SK-N-DZ (cell line): ENCODE results near the gene RNF130.
"Not testable (repeated sequence)": the region's sequence is repeated elsewhere in the genome, so short reads cannot be mapped to it uniquely, and the experiment has no call there.

Experiments
- DNase-seq: peaks from one replicate; pipeline ENCODE4 v3.0.0-alpha.2; 2015; ENCODE audit warnings: low spot score

RNF130 gene

DNA sequence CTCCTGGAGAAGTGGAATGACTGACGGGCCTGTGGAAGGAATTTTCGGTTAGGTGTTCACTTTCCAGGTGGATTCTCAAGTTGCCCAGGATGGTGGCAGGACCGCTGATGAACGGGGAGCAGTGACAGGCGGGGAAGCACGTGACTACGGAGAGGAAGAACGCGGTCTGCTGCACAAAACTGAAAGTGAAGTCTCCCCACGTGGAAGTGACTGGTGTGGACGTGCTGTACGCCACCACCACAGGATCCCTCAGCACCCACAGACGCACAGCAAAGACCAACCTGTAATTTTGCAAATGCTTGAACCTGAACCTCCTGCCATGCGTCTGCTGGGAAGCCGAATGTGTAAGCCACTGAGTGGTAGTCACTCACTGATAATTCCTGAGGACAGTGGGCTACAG is 51.4 kb downstream of the RNF130 start:
- DNase-seq: no peak

DNA sequence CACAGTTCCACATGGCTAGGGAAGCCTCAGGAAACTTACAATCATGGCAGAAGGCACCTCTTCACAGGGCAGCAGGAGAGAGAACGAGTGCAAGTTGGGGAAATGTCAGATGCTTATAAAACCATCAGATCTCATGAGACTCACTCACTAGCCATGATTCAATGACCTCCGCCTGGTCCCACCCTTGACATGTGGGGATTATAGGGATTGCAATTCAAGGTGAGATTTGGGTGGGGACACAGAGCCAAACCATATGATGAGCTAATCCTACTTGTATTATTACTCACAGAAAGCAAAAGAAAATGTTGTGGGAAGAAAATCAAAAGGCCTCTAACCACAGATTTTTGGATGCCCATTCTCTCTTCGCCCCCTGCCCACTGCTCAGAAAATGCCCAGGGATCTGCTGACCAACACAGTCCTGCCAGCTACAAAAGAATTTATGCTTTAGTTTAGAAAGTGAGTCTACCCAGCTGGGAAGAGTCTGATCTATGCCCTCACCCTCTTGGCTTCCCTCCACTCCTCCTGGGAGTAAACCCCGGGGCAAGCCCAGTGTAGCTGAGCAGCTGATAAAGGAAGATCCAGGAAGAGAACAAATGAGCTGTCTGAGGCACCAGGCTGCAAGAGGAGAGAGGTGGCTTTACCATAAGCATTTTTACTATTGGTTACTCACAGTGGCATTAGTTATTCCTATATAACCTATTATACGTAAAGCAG is 53.1 kb downstream of the RNF130 start:
- DNase-seq: no peak

DNA sequence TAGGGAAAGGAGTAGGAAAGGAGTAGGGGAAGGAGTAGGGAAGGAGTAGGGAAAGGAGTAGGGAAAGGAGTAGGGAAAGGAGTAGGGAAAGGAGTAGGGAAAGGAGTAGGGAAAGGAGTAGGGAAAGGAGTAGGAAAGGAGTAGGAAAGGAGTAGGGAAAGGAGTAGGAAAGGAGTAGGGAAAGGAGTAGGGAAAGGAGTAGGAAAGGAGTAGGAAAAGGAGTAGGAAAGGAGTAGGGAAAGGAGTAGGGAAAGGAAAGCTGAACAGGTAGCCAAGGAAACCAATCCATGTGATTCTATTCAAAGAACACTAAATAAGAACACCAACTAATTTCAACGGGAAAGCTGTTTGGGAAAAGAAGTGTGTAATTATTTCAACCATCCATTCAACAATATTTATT is 56.0 kb downstream of the RNF130 start:
- not testable (repeated sequence) for DNase-seq

DNA sequence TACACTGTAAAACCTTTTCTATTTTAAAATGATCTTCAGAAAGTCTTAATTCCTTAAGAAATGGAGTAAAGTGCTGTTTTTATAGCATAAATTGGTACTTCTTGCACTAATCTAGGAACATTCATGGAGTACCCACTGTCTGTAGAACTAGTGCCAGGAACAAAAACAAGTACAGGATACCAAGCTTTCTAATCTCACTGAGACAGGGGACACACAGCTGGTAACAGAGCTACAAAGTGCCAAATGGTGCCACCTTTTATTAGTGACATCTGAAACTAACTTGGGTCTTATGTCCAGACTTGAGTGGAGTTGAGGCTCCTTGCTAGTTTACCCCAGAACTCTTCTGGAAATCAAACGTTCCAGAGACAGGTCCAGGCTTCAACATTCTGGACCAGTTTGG is 57.9 kb downstream of the RNF130 start:
- no peak for DNase-seq

DNA sequence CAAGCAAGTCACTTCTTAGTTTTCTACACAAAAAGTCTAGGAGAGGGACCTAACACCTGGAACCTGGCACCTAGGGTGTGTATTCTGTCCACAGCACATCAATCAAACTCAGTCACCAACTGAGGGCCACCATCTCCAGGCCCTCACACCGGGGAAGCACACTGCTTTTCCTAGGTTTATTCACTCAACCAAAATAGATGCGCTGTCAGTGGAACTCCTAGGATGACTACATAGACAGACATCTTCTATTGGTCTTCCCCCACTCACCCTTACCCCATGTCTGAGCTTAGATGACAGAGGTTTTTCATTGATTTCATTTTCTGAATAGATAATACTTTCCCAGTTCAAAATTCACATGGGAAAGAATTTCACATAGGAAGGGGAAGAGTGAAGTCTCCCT is 59.2 kb downstream of the RNF130 start:
- no peak for DNase-seq

DNA sequence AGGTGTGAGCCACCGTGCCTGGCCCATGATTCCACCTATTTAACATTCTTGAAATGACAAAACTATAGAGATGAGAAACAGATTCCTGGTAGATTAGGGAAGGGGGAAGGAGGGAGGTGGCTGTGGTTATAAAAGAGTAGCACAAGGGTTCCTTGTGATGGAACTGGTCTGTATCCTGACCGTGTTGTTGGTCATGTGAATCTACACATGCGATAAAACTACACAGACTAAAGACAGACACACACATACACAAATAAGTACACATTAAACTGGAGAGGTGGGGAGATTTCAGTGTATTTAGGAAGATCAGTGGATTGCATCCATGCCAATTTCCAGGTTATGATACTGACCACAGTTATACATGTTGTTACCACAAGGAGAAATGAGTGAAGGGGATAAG is 60.9 kb downstream of the RNF130 start:
- DNase-seq: no peak

DNA sequence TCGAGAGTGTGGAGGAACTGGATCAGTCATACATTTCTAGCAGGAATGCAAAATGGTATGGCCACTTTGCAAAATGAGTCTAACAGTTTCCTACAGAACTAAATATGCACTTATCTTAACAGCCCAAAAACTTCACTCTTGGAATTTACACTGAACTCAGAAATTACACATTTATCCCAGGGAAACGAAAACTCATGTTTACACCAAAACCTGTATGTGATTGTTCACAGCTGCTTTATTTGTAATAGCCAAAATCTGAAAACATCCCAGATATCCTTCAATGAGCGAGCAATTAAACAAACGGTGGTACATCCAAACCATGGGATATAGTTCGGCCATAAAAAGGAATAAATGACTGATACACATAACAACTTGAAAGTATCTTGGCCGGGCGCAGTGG is 62.0 kb downstream of the RNF130 start:
- no peak for DNase-seq

DNA sequence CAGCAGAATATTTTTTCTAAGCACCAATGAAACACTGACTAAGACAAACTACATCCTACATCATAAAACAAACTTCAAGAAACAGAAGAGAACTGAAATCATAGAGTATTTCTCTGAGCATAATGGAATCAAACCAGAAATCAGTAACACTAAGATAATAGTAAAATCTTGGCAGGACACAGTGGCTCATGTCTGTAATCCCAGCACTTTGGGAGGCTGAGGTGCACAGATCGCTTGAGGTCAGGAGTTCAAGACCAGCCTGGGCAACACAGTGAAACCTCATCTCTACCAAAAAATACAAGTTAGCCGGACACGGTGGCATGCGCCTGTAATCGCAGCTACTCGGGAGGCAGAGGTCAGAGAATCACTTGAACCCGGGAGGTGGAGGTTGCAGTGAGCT is 63.1 kb downstream of the RNF130 start:
- DNase-seq: no peak

DNA sequence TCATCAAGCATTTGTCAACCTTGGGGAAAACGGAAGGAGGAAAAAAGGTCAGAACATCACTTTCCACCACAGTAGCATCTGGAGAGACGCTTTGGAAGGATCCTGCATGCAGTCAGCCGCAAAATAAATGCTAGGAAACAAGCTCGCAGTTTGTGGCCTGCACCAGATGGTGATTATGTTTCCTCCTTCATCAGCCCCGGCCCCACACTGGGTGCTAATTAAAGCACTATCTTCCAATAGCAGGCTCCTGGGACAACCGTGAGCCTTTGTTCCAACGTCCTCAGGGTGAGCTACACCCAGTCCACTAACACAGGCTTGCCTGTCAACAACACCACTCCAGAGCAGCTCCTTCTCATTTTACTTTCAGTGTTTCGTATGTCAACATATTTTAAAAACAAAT is 64.0 kb downstream of the RNF130 start:
- DNase-seq: no peak

DNA sequence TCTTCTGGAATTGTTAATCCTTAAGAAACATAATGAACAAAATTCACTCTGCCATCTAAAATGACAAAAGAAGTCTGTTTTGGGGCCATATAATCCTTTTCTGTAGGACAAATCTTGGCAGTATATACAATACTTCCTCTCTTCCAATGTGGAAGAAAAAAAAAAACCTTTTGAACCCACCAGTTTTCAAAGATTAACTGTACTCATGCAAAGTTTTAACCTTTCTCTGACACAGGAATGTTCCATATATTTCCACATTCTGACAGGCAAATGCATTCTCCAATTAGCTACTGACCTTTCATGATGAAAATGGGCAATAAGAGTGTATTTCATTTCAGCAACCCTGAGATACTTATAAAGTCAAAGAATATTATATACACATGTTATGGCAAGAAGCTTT is 65.4 kb downstream of the RNF130 start:
- no peak for DNase-seq

DNA sequence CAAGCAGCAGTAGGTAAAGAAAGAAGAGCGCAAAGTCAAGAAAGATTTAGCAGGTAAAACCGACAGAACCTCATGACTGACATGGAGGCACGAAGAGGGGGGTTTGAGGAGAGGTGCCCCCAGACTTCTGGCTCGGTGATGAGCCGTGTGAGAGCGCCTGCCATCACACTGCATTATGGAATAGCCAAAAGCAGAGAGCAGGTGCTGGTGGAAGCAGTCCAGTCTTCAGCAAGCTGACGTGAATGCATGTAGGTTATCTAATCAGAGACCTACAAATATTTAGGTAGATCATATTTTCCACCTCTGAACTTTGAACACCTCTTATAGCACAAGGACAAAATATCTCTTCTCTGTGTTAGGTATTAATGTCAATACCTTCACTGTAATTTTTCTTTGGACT is 68.4 kb downstream of the RNF130 start:
- no peak for DNase-seq

DNA sequence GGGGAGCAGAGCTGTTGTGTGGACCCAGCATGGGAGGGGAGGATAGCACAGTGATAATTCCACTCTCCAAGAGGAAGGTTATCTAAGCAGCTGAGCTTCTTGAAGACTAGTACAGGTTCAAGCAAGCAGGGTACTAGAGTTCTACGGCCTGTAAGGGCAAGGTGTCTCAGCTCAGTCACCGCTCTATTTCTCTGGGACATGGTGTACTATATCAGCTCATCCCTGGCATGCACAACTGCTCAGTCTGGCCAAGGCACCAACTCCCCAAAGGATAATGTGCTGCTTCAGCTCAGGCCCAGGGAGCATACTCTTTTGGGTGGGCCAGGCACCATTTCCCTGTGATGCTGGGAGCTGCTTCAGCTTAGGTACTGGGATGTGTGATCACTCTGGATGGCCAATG is 69.8 kb downstream of the RNF130 start:
- DNase-seq: no peak

DNA sequence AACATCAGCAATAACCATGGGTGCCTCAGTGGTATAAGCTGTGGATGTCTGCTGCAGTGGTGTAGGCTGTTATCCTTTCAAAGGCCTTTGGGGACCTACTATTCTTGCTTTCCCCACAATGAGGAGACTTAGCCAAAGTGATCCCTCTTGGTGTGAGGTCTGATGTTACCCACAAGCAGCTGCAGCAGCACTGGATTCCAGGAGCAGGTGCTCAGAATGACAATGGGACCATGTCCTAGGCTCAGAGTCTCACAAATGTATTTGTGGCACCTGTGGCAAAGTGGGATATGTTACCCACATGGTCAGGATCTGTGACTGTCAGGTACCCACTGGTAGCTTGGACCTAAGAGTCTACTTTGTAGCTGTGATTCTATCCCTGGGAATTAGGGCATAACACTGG is 70.4 kb downstream of the RNF130 start:
- no peak for DNase-seq

DNA sequence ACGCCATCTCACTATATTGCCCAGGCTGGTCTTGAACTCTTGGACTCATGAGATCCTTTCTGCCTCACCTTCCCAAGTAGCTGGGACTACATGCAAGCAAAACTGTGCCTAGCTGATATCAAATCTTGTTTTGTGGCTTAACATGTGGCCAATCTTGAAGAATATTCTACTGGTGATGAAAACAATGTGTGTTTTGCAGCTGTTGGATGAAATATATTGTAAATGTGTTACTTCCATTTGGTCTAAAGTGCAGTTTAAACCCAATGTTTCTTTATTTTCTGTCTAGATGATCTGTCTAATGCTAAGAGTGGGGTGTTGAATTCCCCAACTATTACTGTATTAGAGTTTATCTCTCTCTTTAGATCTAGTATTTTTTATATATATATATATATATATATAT is 73.1 kb downstream of the RNF130 start:
- DNase-seq: no peak

DNA sequence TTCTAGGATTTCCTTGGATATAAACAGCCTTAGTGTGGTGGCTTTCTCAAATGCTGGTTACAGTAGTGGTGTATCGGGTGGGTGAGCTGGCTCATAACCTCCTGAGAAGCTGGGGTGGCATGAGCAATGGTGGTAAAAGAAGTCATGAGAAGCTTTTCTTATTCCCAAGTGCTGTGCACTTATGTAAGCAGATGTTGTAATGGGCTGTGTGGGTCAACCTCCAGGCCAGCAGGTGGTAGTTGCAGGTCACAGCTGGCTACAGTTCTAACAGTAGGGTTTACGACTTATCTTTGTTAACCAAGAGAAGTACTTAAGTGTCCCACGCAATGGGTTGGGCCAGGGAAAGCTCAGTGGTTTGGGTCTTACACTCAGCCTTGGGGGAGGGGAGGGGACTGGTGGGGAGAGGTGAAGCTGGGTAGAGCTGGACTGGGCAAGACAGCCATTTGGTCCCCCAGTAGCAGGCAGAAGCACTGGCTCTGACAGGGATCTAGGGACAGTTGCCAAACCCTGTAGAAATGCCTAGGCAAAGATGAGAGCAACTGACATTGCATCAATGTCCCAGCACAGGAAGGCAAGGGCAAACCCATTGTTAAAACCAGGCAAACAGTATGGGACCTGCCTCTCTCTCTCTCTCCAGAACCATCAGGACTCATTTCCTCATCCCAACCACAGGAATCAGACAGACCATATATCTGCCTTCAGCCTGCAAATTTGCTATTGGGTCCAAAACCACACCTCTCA is 76.8 kb downstream of the RNF130 start:
- DNase-seq: no peak

DNA sequence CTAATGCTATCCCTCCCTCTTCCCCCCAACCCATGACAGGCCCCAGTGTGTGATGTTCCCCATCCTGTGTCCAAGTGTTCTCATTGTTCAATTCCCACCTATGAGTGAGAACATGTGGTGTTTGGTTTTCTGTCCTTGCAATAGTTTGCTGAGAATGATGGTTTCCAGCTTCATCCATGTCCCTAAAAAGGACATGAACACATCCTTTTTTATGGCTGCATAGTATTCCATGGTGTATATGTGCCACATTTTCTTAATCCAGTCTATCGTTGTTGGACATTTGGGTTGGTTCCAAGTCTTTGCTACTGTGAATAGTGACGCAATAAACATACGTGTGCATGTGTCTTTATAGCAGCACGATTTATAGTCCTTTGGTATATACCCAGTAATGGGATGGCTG is 78.7 kb downstream of the RNF130 start:
- DNase-seq: not testable (repeated sequence)

DNA sequence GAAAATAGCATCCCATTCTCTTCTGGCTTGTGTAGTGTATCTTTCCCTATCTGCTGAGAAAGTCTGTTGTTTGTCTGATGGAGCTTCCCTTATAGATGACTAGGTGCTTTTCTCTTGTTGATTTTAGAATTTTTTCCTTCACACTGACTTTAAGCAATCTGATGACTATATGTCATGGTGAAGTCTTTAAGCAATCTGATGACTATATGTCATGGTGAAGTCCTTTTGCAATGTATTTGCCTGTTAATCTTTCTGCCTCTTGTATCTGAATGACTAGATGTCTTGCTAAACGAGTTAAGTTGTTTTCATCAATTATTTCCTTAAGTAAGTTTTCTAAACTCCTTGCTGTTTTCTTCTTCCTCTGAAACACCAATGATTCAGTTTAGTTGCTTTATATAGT is 80.5 kb downstream of the RNF130 start:
- DNase-seq: no peak

DNA sequence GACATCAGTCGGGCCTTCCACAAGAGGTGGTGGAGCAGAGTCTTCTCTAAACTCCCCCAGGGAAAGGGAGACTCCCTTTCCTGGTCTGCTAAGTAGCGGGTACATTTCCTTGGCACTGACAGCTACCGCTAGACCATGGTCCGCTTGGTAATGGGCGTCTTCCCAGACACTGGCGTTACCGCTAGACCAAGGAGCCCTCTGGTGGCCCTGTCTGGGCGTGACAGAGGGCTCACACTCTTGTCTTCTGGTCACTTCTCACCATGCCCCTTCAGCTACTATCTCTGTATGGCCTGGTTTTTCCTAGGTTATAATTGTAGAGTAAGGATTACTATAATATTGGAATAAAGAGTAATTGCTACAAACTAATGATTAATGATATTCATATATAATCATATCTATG is 81.0 kb downstream of the RNF130 start:
- not testable (repeated sequence) for DNase-seq

DNA sequence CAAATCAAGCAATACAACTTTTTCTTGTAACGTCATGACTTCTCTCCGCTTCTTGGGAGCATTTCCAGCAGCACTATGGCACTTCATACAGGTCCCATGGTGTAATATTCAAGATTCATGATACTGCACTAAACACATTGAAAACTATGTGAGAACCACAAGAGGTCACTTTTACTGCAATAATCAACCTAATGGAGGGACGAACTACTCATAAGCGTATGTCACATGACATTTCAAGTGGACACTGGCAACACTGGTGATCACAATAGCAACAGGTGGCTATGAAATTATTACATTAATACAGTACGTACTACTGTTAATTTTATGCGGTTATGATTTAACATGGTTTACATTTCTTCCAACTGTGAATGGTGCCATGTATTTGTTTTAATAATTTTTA is 85.2 kb downstream of the RNF130 start:
- no peak for DNase-seq

DNA sequence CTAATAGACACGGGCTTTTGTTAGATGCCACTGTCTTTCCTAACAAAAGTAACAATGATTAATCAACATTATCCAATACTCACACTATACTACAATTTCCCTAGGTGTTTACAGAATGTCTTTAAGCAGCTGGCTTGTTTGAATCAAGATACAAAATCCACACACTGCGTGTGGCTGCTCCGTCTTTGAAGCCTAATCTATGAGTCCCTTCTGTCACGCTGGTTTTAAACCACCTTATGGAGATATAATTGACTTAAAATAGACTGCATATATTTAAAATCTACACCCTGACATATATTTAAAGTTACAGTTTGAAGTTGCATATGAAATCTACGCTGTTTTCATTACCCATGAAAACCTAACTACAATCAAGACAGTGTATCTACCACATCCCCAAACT is 89.9 kb downstream of the RNF130 start:
- no peak for DNase-seq

DNA sequence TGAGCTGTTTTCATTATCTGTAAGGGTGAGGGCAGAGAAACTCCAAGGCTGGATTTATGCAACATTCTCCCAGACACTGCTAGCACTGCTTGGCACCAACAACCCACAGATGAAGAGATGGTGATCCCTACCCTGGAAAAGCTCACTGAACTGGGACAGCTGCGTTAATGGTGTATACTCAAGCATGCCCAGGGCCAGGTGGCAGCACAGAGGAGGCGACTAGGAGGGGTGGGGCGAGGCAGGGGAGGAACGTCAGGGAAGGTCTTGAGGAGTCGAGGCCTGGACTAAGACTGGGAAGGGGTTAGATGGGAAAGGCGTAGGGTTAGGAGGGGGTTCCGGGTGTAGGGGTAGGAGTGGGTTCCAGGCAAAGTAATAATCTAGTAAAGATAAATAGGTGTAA is 90.8 kb downstream of the RNF130 start:
- DNase-seq: no peak

DNA sequence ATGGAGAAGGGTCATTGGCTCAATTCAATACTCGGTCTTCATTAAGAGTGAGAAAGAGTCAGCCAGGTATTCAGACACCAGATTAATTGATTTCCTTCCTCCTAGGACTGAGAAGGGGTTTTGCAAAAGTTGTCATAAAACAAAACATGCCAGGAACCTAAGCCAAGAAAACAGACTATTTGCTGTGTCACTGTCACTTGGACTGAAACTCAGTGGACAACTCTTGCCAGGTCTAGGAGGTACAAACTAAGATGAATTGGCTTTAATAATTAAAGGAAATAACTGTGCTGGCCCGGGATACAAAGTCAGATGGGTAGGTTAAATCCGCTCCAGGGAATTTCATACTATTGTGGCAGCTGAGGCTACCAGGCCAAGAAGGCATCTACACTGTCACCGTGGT is 92.8 kb downstream of the RNF130 start:
- DNase-seq: no peak

DNA sequence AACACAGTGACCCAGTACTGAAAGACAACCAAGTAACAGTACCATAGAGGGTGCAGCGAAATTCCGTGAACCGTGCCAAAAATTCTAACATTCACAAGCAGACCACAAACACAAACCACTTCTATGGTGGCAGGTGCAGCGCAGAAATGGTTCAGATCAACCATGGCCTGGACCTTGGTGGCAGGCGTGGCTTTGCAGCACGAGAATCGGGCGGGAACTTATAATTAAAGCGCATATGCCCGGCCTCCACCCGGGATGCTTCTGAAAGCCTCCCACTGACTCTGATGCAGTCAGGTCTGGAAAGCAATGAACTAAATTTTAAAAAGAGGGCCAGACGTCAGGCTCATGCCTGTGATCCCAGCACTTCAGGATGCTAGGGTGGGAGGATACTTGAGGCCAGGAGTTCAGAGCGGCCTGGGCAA is 95.8 kb downstream of the RNF130 start:
- DNase-seq: no peak
